NCI-H2171 (cell line): ENCODE measurements around the gene SCAANT1.

Experiments
- DNase-seq: peaks from one replicate; lab custom pipeline; 2025; lab: John Stamatoyannopoulos, UW

SCAANT1 gene

DNA sequence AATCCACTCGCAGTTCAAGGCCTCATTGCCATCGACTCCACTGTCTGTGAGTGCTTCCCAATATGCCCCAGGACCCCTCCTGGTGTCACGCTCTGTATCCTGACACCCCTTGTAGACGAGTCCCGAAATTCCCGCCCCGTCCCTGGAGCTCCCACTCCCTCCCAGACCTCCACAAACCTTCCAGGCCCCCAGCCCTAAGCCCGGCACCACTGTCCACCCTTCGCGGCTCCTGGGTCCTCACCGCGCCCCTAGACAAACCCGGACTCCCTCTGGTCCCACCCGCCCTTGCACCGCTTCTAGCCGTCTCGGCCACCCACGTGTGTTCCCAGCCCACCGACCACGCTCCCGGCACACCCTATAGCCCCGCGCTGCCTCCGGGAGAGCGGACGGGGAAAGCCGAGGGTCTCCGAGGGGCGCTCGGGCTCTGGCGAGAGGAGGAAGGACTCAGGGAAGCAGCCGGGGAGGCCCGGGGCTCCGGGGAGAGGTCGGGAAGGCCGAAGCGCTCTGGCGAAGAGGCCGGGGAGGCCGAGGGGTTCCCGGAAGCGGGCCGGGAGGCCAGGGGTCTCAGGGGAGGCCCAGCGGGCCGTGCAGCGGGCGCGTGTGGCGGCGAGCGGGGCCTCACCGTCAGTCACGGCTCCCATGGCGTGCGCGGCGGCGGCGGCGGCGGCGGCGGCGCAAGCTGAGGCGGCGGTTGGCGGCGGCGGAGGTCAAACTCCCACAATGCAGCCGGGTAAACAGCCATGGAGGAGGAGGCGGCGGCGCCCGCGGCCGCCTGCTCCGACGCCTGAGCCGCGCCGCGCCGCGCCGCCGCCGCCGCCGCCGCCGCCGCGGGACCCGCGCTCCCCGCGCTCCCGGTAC lies 48.8 kb downstream of the SCAANT1 start, which contains the start of the genes ATXN7 and THOC7:
TSS of gene ATXN7 (plus strand) at position 718 of the 858 bp plus-strand sequence. CDS start 48,732 bp downstream, outside the sequence.
TSS of gene THOC7 (minus strand) at position 656 of the 858 bp plus-strand sequence. CDS start at position 641, 15 bp downstream.
- peak; percentile 25 for DNase-seq

DNA sequence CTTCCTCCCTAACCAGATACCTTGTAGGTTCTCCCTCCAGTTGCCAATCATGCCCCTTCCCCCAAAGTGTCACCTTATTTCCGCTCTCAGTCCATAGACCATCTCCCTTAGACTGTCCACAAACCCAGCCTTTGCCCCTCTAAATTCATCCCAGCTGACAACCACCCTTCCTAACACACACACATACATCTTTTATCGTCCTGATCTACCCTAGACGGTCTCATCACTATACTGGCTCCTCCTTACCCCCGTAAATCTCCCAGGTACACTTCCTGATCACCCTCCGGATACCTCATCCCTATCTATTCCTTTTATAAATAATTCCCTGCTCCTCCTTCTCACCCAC lies 49.4 kb downstream of the SCAANT1 start:
- DNase-seq = no peak
